ENCODE measurements around the gene PHKA1.

DNA sequence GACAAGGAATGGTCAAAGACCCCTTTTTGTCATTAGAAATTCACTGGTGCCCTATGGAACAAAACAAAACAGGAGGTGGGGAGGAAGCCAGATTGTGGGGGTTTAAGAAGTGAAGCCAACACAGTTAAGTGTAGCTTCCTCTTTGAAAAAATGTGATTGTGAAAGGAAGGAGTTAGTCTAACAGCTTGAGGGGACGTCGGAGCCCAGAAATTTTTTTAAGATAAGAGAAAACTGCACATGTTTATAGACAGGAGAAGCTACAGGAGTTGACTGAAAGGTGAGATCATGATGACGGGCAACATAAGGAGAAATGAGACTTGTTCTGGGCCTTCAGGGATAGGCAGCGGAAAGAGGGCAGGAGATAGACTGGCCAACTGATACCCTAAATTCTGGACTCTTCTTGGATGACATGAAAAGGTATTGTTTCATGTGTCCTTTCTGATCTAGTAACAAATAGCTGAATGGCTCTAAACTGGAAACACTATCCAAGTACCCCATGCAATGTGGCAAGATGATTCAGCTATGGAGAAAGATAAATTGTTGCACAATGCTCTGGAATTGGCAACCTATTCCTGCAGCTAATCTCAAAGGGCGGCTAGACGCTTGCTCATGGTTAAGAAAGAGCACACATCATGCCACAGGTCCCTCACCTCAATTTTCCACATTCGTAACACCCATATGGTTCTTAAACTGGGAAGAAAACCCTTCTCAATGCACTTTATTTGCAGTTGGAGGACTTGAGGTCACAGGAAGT lies 137.8 kb downstream of the PHKA1 start:
- TF ChIP-seq, protein P1, sequence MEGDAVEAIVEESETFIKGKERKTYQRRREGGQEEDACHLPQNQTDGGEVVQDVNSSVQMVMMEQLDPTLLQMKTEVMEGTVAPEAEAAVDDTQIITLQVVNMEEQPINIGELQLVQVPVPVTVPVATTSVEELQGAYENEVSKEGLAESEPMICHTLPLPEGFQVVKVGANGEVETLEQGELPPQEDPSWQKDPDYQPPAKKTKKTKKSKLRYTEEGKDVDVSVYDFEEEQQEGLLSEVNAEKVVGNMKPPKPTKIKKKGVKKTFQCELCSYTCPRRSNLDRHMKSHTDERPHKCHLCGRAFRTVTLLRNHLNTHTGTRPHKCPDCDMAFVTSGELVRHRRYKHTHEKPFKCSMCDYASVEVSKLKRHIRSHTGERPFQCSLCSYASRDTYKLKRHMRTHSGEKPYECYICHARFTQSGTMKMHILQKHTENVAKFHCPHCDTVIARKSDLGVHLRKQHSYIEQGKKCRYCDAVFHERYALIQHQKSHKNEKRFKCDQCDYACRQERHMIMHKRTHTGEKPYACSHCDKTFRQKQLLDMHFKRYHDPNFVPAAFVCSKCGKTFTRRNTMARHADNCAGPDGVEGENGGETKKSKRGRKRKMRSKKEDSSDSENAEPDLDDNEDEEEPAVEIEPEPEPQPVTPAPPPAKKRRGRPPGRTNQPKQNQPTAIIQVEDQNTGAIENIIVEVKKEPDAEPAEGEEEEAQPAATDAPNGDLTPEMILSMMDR (IDR thresholded peaks at IDR 0.05) = no peak
- no peak for TF ChIP-seq POLR2A (IDR thresholded peaks at IDR 0.05)

Measured in breast epithelium (tissue), 3 donors.